K562 (cell line): ENCODE results near the gene GPC2. TPM values are rescaled to one million over a fixed set of nuclear protein-coding genes. Genes with fewer than 3 reads are reported as not detected.

Experiments used
- BCOR ChIP-seq: fragments of 450-650 bp; IDR thresholded peaks from 2 replicates; pipeline ENCODE4 v1.6.1; 2016
- BRCA1 ChIP-seq, 2 experiments: fragments of 450-650 bp in 1 of 2; sonication (generic) in 1 of 2; formaldehyde crosslinking in 1 of 2; IDR thresholded peaks; 2 replicates each; pipeline versions ENCODE4 v1.5.0 to v1.6.1; 2017 to 2020; ENCODE audit warnings: mild to moderate bottlenecking in 1 of 2, missing genetic modification reagents in 1 of 2
- CAMTA2 ChIP-seq: fragments of 250-450 bp; sonication (Bioruptor Pico); conservative IDR thresholded peaks from 2 replicates; pipeline ENCODE4 v1.5.1; 2022
- ETV6 ChIP-seq, 3 experiments: fragments of 150-350 bp in 1 of 3; sonication (generic) in 1 of 3; formaldehyde crosslinking in 1 of 3; IDR thresholded peaks; 2 replicates each; pipeline versions ENCODE4 v1.6.1 to v1.8.0; 2014 to 2022; ENCODE audit warnings: borderline replicate concordance in 2 of 3, low read depth in 2 of 3, antibody characterized with exemption in 1 of 3, low read length in 1 of 3, mild to moderate bottlenecking in 1 of 3, missing genetic modification reagents in 1 of 3
- MTF1 ChIP-seq: fragments of 250-450 bp; sonication (Bioruptor Pico); IDR thresholded peaks from 2 replicates; pipeline ENCODE4 v1.9.0; 2021; ENCODE audit warnings: moderate library complexity, mild to moderate bottlenecking, inconsistent platforms, borderline replicate concordance
- MXI1 ChIP-seq: IDR thresholded peaks from 2 replicates; pipeline ENCODE4 v1.6.1; 2011; ENCODE audit warnings: low read depth, mild to moderate bottlenecking, improper control_type of control experiment, low read length
- POLR3A ChIP-seq: IDR thresholded peaks from 2 replicates; pipeline ENCODE4 v1.6.1; 2011; ENCODE audit warnings: borderline replicate concordance, mild to moderate bottlenecking, moderate library complexity; ENCODE audit not compliant: insufficient read length, insufficient read depth; ENCODE audit errors: extremely low read depth
- RAD21 ChIP-seq, 2 experiments: fragments of 250-450 bp in 1 of 2; fragments of 450-650 bp in 1 of 2; sonication (Bioruptor Pico) in 1 of 2; formaldehyde crosslinking in 1 of 2; IDR thresholded peaks in 1 of 2; conservative IDR thresholded peaks in 1 of 2; 2 replicates each; pipeline versions ENCODE4 v1.4.0 to v1.8.0; 2020 to 2022; ENCODE audit warnings: mild to moderate bottlenecking in 2 of 2, moderate library complexity in 1 of 2
- YY1 ChIP-seq, 3 experiments: IDR thresholded peaks; 2 replicates each; pipeline ENCODE4 v1.6.1; 2011; ENCODE audit warnings: low read length in 2 of 3, mild to moderate bottlenecking in 2 of 3, moderate library complexity in 2 of 3, borderline replicate concordance in 1 of 3, control low read depth in 1 of 3, low read depth in 1 of 3; ENCODE audit not compliant: insufficient read depth in 3 of 3, insufficient replicate concordance in 2 of 3, control insufficient read depth in 1 of 3, insufficient read length in 1 of 3; ENCODE audit errors: extremely low read depth in 1 of 3
- ZBTB7A ChIP-seq: IDR thresholded peaks from 2 replicates; pipeline ENCODE4 v1.6.1; 2011; ENCODE audit warnings: low read depth, mild to moderate bottlenecking, low read length, moderate library complexity, borderline replicate concordance; ENCODE audit not compliant: control insufficient read depth
- ZFP30 ChIP-seq: fragments of 250-450 bp; sonication (Bioruptor Pico); IDR thresholded peaks from 2 replicates; pipeline ENCODE4 v1.8.0; 2022; ENCODE audit warnings: moderate library complexity, mild to moderate bottlenecking, inconsistent platforms, borderline replicate concordance
- ZNF217 ChIP-seq: sonication (generic); formaldehyde crosslinking; IDR thresholded peaks from 2 replicates; pipeline ENCODE4 v1.8.0; 2022; ENCODE audit warnings: mild to moderate bottlenecking, missing genetic modification reagents
- polyA plus RNA-seq, 8 experiments: library from polyadenylated mRNA; depleted of rRNA in 4 of 8; stranded (reverse) in 5 of 8; unstranded in 3 of 8; fragments of >200 nt; fragmentation: Nextera tagmentation in 2 of 8; fragmentation: Illumina TruSeq in 1 of 8; extraction: Ambion mirVana in 2 of 8; extraction: Trizol in 1 of 8; gene quantifications; 2 replicates each; pipeline versions ENCODE4 v1.2.1 to v1.2.3, GENCODE V29; 2011 to 2014; ENCODE audit warnings: inconsistent platforms in 1 of 8, missing spikeins in 1 of 8
- total RNA-seq, 7 experiments: library from RNA; depleted of rRNA in 6 of 7; stranded (reverse); fragments of >200 nt in 6 of 7; fragmentation: Illumina TruSeq in 2 of 7; extraction: Trizol in 2 of 7; gene quantifications; 2 replicates each; pipeline versions ENCODE4 v1.2.1 to v1.2.3, GENCODE V29; 2011 to 2021; ENCODE audit warnings: low replicate concordance in 1 of 7
- TF ChIP-seq, protein P1 (sequence below): fragments of 250-450 bp; sonication (Bioruptor Pico); IDR thresholded peaks from 2 replicates; pipeline ENCODE4 v1.9.0; 2021; ENCODE audit warnings: mild to moderate bottlenecking, inconsistent platforms
- TF ChIP-seq, protein P2 (sequence below): fragments of 450-650 bp; IDR thresholded peaks from 2 replicates; pipeline ENCODE4 v1.7.0; 2016; ENCODE audit warnings: borderline replicate concordance
- TF ChIP-seq, protein P3 (sequence below): sonication (generic); formaldehyde crosslinking; IDR thresholded peaks from 2 replicates; pipeline ENCODE4 v1.8.1; 2023; ENCODE audit warnings: mild to moderate bottlenecking, missing genetic modification reagents
- TF ChIP-seq, protein P4 (sequence below): sonication (generic); formaldehyde crosslinking; IDR thresholded peaks from 2 replicates; pipeline ENCODE4 v1.8.1; 2023; ENCODE audit warnings: mild to moderate bottlenecking, missing genetic modification reagents

The GPC2 gene
- total and polyA plus RNA-seq, 9 of the 15 experiments (the other 6 are each of a cell fraction or from before 2014, with no cell fraction given), result 0.06 to 7.7 (median 1.4) TPM; not detected in 1

DNA sequence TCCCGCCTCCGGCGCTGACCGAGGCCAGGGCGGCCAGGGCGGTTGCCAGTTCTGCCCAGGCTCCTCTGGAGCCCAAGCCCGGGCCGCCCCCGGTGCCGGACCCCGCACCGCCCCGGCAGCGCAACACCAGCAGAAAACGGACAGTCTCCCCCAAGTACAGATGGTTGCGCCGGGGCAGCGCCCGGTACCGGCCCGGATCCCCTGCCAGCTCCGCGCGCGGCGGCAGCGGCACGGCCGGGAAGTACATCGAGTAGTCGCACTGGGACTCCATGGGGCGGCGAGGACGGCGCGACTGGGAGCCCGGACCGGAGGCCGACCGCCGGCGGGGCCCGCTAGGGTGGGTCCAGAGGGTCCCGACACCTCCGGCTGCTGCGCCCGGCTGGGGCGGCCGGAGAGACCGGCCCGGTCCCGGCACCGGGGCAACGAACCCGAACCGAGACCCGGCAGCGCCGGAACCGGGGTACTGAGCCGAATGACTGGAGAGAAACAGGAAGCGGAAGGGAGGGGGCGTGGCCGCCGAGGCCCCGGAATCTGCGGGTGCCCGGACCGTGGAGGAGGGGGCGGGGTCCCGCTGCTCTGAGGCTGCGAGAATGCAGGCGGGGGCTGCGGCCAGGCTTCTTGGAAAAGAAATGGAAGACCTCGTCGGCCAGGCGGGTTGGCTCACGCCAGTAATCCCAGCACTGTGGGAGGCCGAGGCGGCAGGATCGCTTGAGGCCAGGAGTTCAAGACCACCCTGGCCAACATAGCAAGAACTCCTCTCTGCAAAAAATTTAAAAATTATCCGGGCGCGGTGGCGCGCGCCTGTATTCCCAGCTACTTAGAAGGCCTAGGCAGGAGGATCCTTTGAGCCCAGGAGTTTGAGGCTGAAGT lies 18.7 kb downstream of the GPC2 start, which contains the start of gene TRAPPC14 (continued):
- TF ChIP-seq CAMTA2 (0 out of 2 replicates have a peak, but pooled peaks have one; percentile 32), BCOR (peak; percentile 58), BRCA1 (IDR thresholded peaks at IDR 0.05) (no peak), BRCA1 (CRISPR knock-in tag; IDR thresholded peaks at IDR 0.05) (no peak), ETV6 (IDR thresholded peaks at IDR 0.05; ENCODE audit: borderline replicate concordance in 1 of 2, low read depth in 2 of 2, low read length in 1 of 2) (peak in 1 of 2 experiments; percentile 50; a peak in 2 of 4 replicates), ETV6 (CRISPR knock-in tag; IDR thresholded peaks at IDR 0.05; ENCODE audit: borderline replicate concordance) (no peak), POLR3A (peak; percentile 76), MTF1 (no peak), MXI1 (no peak), RAD21 (CRISPR knock-in tag; conservative IDR thresholded peaks at IDR 0.05 in 1 of 2, IDR thresholded peaks at IDR 0.05 in 1 of 2) (peak in 1 of 2 experiments; percentile 8; a peak in 1 of 4 replicates), YY1 (IDR thresholded peaks at IDR 0.05; ENCODE audit: borderline replicate concordance in 1 of 3, control insufficient read depth in 1 of 3, extremely low read depth in 1 of 3, insufficient read depth in 3 of 3, insufficient read length in 1 of 3, insufficient replicate concordance in 2 of 3, low read depth in 1 of 3, low read length in 2 of 3) (peak in 2 of 3 experiments; percentile 74 to 81), ZBTB7A (peak; percentile 95), ZNF217 (CRISPR knock-in tag) (no peak), ZFP30 (no peak)
- TF ChIP-seq, protein P1, sequence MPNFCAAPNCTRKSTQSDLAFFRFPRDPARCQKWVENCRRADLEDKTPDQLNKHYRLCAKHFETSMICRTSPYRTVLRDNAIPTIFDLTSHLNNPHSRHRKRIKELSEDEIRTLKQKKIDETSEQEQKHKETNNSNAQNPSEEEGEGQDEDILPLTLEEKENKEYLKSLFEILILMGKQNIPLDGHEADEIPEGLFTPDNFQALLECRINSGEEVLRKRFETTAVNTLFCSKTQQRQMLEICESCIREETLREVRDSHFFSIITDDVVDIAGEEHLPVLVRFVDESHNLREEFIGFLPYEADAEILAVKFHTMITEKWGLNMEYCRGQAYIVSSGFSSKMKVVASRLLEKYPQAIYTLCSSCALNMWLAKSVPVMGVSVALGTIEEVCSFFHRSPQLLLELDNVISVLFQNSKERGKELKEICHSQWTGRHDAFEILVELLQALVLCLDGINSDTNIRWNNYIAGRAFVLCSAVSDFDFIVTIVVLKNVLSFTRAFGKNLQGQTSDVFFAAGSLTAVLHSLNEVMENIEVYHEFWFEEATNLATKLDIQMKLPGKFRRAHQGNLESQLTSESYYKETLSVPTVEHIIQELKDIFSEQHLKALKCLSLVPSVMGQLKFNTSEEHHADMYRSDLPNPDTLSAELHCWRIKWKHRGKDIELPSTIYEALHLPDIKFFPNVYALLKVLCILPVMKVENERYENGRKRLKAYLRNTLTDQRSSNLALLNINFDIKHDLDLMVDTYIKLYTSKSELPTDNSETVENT, result 0 out of 2 replicates have a peak, but pooled peaks have one; percentile 15
- TF ChIP-seq, protein P2, sequence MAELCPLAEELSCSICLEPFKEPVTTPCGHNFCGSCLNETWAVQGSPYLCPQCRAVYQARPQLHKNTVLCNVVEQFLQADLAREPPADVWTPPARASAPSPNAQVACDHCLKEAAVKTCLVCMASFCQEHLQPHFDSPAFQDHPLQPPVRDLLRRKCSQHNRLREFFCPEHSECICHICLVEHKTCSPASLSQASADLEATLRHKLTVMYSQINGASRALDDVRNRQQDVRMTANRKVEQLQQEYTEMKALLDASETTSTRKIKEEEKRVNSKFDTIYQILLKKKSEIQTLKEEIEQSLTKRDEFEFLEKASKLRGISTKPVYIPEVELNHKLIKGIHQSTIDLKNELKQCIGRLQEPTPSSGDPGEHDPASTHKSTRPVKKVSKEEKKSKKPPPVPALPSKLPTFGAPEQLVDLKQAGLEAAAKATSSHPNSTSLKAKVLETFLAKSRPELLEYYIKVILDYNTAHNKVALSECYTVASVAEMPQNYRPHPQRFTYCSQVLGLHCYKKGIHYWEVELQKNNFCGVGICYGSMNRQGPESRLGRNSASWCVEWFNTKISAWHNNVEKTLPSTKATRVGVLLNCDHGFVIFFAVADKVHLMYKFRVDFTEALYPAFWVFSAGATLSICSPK, result no peak
- TF ChIP-seq, protein P3, sequence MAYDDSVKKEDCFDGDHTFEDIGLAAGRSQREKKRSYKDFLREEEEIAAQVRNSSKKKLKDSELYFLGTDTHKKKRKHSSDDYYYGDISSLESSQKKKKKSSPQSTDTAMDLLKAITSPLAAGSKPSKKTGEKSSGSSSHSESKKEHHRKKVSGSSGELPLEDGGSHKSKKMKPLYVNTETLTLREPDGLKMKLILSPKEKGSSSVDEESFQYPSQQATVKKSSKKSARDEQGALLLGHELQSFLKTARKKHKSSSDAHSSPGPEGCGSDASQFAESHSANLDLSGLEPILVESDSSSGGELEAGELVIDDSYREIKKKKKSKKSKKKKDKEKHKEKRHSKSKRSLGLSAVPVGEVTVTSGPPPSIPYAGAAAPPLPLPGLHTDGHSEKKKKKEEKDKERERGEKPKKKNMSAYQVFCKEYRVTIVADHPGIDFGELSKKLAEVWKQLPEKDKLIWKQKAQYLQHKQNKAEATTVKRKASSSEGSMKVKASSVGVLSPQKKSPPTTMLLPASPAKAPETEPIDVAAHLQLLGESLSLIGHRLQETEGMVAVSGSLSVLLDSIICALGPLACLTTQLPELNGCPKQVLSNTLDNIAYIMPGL, result peak; percentile 76; the same call in 1 of the 2 replicates
- TF ChIP-seq, protein P4, sequence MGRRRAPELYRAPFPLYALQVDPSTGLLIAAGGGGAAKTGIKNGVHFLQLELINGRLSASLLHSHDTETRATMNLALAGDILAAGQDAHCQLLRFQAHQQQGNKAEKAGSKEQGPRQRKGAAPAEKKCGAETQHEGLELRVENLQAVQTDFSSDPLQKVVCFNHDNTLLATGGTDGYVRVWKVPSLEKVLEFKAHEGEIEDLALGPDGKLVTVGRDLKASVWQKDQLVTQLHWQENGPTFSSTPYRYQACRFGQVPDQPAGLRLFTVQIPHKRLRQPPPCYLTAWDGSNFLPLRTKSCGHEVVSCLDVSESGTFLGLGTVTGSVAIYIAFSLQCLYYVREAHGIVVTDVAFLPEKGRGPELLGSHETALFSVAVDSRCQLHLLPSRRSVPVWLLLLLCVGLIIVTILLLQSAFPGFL (CRISPR knock-in tag), result peak; percentile 22; the same call in 1 of the 2 replicates
